ENCODE data around the gene PLPPR1.

PLPPR1 gene

DNA sequence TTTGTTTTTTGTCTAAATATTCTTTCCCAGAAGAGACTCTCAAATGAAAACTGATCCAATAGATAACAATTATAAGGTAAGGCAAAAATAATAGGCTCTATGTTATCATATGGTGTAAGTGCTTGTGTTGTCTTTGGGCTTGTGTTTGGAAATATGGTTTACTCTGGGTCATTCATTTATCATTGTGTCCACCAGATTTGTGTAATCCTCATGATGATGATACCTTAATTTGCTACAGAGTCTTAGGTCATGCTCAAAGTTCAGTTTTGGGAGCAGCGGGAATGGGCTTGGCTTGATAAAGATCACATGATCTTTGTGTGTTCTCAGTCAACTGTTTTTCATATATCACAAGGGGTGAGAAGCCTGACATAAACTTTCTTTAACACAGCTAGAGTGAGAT lies 34.2 kb downstream of the PLPPR1 start:
- no peaks in the 10 kb centered on the region for H3K27me3 ChIP-seq (ENCODE audit: insufficient read depth, low read length)
- H3K9ac ChIP-seq (ENCODE audit: low read length): no peak overlapping the region
- no peaks in the 10 kb centered on the region for H4K20me1 ChIP-seq (ENCODE audit: insufficient read depth, low read length)
- no peaks in the 10 kb centered on the region for H3K9me3 ChIP-seq (ENCODE audit: low read length)
- H3K4me2 ChIP-seq (ENCODE audit: low read length): no peak overlapping the region
- H3K79me2 ChIP-seq (ENCODE audit: insufficient read depth, low read length): no peaks in the 10 kb centered on the region
- H3K4me1 ChIP-seq (ENCODE audit: insufficient read depth, low read length, severe bottlenecking): no peaks in the 10 kb centered on the region
- no peak for TF ChIP-seq CTCF (IDR thresholded peaks at IDR 0.05; ENCODE audit: low read length)
- no peak for TF ChIP-seq EZH2 (IDR thresholded peaks at IDR 0.05; ENCODE audit: borderline replicate concordance, low read length)
- no peak overlapping the region for H2AFZ ChIP-seq (ENCODE audit: low read length)
- H3K9me2 ChIP-seq (ENCODE audit: low read depth, low read length): no peaks in the 10 kb centered on the region
- H3K4me3 ChIP-seq (ENCODE audit: low read depth, low read length, poor library complexity, severe bottlenecking): no peak overlapping the region
- H3F3A ChIP-seq (ENCODE audit: insufficient read depth, low read length): no peaks in the 10 kb centered on the region
- no peak overlapping the region for H3K27ac ChIP-seq (ENCODE audit: low read depth, low read length, poor library complexity, severe bottlenecking)
- H3K36me3 ChIP-seq (ENCODE audit: insufficient read depth, low read length): no peaks in the 10 kb centered on the region

- H3K4me2 ChIP-seq (ENCODE audit: low read length): no peak overlapping the region
- no peaks in the 10 kb centered on the region for H3K9me3 ChIP-seq (ENCODE audit: low read length)
- no peak overlapping the region for H2AFZ ChIP-seq (ENCODE audit: low read length)
- no peak overlapping the region for H3K27ac ChIP-seq (ENCODE audit: low read depth, low read length, poor library complexity, severe bottlenecking)
- no peak for TF ChIP-seq CTCF (IDR thresholded peaks at IDR 0.05; ENCODE audit: low read length)
- TF ChIP-seq EZH2 (IDR thresholded peaks at IDR 0.05; ENCODE audit: borderline replicate concordance, low read length): no peak
- H3K4me3 ChIP-seq (ENCODE audit: low read depth, low read length, poor library complexity, severe bottlenecking): no peak overlapping the region
- H3K9ac ChIP-seq (ENCODE audit: low read length): no peak overlapping the region
- no peaks in the 10 kb centered on the region for H3K4me1 ChIP-seq (ENCODE audit: insufficient read depth, low read length, severe bottlenecking)
- no peaks in the 10 kb centered on the region for H3K27me3 ChIP-seq (ENCODE audit: insufficient read depth, low read length)
- H4K20me1 ChIP-seq (ENCODE audit: insufficient read depth, low read length): no peaks in the 10 kb centered on the region
- H3K79me2 ChIP-seq (ENCODE audit: insufficient read depth, low read length): no peaks in the 10 kb centered on the region
- no peaks in the 10 kb centered on the region for H3F3A ChIP-seq (ENCODE audit: insufficient read depth, low read length)
- H3K9me2 ChIP-seq (ENCODE audit: low read depth, low read length): no peaks in the 10 kb centered on the region
- no peaks in the 10 kb centered on the region for H3K36me3 ChIP-seq (ENCODE audit: insufficient read depth, low read length)
Observed at GRCh38 chr9:101063192-101063591, 34.7 kb downstream of the PLPPR1 start.

- H3K27ac ChIP-seq (ENCODE audit: low read depth, low read length, poor library complexity, severe bottlenecking): no peak overlapping the region
- no peak overlapping the region for H3K4me2 ChIP-seq (ENCODE audit: low read length)
- no peaks in the 10 kb centered on the region for H3K4me1 ChIP-seq (ENCODE audit: insufficient read depth, low read length, severe bottlenecking)
- no peak overlapping the region for H3K9ac ChIP-seq (ENCODE audit: low read length)
- no peaks in the 10 kb centered on the region for H3F3A ChIP-seq (ENCODE audit: insufficient read depth, low read length)
- no peaks in the 10 kb centered on the region for H3K79me2 ChIP-seq (ENCODE audit: insufficient read depth, low read length)
- H2AFZ ChIP-seq (ENCODE audit: low read length): no peak overlapping the region
- H4K20me1 ChIP-seq (ENCODE audit: insufficient read depth, low read length): no peaks in the 10 kb centered on the region
- H3K27me3 ChIP-seq (ENCODE audit: insufficient read depth, low read length): no peaks in the 10 kb centered on the region
- H3K36me3 ChIP-seq (ENCODE audit: insufficient read depth, low read length): no peaks in the 10 kb centered on the region
- TF ChIP-seq EZH2 (IDR thresholded peaks at IDR 0.05; ENCODE audit: borderline replicate concordance, low read length) (no peak), CTCF (IDR thresholded peaks at IDR 0.05; ENCODE audit: low read length) (no peak)
- H3K9me3 ChIP-seq (ENCODE audit: low read length): no peaks in the 10 kb centered on the region
- H3K4me3 ChIP-seq (ENCODE audit: low read depth, low read length, poor library complexity, severe bottlenecking): no peak overlapping the region
- no peaks in the 10 kb centered on the region for H3K9me2 ChIP-seq (ENCODE audit: low read depth, low read length)
Observed at GRCh38 chr9:101064206-101064605, 35.7 kb downstream of the PLPPR1 start.

All from OCI-LY1 (cell line).